Skeletal muscle satellite cell (primary cell): ENCODE data around the gene BMI1.

Source experiments
- H3K27me3 ChIP-seq: 2 replicates; pipeline ENCODE4 v1.7.0; 2013; ENCODE audit warnings: low read length; ENCODE audit not compliant: control insufficient read depth, insufficient read depth
- H3K36me3 ChIP-seq: 2 replicates; pipeline ENCODE4 v1.7.0; 2013; ENCODE audit warnings: mild to moderate bottlenecking, control low read depth, low read length; ENCODE audit not compliant: insufficient read depth
- H3K4me1 ChIP-seq: 2 replicates; pipeline ENCODE4 v1.7.0; 2013; ENCODE audit warnings: low read length; ENCODE audit not compliant: control insufficient read depth, insufficient read depth
- H3K4me2 ChIP-seq: 2 replicates; pipeline ENCODE4 v1.7.0; 2013; ENCODE audit warnings: mild to moderate bottlenecking, low read length
- H3K4me3 ChIP-seq: 2 replicates; pipeline ENCODE4 v1.7.0; 2013; ENCODE audit warnings: low read length
- H3K9ac ChIP-seq: 2 replicates; pipeline ENCODE4 v1.7.0; 2013; ENCODE audit warnings: mild to moderate bottlenecking, low read depth, low read length, moderate library complexity
- H3K9me3 ChIP-seq: replicated peaks from 2 replicates; pipeline ENCODE4 v1.7.0; 2013; ENCODE audit warnings: mild to moderate bottlenecking, control low read depth, low read length

The BMI1 gene

DNA sequence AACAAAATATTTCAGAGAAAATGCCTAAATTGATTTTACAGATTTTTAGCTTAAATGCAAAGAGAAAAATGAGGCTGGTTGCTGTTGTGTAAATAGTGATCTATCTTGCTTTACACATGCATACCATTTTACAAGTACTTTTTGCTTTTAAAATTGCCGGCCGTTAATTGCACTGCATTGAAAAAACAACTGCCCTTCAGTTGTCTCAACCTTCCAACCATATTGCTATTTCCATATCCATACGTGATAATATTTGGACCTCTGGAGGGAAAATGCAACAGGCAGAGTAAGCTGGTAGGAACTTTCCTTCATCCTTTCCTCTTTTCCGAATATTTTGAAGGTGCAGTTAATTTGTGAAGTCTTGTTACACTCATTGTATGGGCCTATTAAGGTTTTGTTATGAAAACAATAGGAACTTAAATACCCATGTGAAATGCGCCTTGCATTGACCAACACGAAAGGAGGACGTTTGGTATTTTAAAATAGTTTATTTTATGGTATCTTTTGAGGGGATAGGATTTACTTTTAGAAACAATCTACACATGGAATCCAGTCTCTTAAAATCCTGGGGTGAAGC, 11.3 kb downstream of the BMI1 start:
- Histone ChIP-seq H3K4me3 (no peak overlapping the region), H3K36me3 (peaks cover 22% of the 10 kb centered on the region), H3K27me3 (peaks cover 27% of the 10 kb centered on the region), H3K9ac (no peak overlapping the region), H3K4me1 (peaks cover 20% of the 10 kb centered on the region), H3K9me3 (no peaks in the 10 kb centered on the region), H3K4me2 (no peak overlapping the region)

DNA sequence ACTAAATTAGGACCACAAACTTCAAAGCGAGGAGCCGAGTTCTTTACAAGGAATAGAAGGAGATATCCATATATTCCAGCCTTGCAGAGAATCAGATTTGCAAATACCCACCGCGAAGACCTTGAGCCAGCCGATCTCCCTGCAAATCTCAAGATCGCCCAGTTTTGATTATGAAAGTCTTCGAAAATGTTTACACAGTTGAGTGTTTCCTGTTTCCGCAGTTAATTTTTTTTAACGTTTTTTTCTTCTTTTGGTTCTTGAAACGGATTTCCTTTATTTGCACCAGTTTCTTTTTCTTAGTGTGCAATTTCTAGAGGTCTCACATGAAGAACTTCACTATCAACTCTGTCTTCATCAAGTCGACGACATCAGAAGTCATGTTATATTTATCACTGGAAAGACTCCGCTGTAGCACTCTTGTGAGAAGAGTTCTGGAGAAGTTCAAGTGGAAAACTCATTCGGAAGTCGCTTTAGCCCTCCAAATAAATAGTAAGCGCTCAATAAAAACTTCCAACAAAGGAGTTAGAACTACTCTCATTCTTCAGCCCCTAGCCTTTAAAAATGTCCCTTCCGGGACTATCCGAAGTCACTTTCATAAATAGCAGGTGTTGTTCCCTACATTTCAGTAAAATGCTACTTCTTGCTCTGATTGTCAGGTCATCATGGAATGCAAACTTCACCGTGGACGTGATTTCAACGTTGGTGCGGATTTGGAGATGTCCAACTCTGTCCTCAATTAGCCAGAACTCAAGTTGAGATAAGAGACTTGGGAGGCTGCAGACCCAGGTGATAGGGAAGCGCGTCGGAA, 12.5 kb downstream of the BMI1 start:
- Histone ChIP-seq H3K4me1 (peaks cover 20% of the 10 kb centered on the region), H3K4me3 (no peak overlapping the region), H3K4me2 (no peak overlapping the region), H3K36me3 (peaks cover 14% of the 10 kb centered on the region), H3K9ac (no peak overlapping the region), H3K27me3 (peaks cover 39% of the 10 kb centered on the region), H3K9me3 (no peaks in the 10 kb centered on the region)

DNA sequence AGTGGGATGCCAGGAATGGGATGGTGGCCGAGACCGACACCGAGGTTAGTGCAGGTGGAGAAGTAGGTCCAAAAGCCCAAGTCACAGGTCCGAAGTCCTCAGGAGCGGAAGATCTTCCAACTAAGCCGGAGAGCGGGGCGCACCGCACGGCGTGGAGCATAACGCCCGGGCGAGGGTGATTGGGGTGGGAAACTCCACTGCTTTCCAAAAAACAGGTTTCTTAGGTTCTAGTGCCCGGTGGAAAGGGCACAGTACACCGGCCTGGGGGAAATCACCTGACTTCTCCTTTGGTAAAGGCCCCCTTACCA, 13.0 kb downstream of the BMI1 start:
- Histone ChIP-seq H3K4me3 (no peak overlapping the region), H3K9me3 (no peaks in the 10 kb centered on the region), H3K9ac (no peak overlapping the region), H3K4me1 (peaks cover 20% of the 10 kb centered on the region), H3K36me3 (peaks cover 11% of the 10 kb centered on the region), H3K4me2 (no peak overlapping the region), H3K27me3 (peaks cover 44% of the 10 kb centered on the region)

DNA sequence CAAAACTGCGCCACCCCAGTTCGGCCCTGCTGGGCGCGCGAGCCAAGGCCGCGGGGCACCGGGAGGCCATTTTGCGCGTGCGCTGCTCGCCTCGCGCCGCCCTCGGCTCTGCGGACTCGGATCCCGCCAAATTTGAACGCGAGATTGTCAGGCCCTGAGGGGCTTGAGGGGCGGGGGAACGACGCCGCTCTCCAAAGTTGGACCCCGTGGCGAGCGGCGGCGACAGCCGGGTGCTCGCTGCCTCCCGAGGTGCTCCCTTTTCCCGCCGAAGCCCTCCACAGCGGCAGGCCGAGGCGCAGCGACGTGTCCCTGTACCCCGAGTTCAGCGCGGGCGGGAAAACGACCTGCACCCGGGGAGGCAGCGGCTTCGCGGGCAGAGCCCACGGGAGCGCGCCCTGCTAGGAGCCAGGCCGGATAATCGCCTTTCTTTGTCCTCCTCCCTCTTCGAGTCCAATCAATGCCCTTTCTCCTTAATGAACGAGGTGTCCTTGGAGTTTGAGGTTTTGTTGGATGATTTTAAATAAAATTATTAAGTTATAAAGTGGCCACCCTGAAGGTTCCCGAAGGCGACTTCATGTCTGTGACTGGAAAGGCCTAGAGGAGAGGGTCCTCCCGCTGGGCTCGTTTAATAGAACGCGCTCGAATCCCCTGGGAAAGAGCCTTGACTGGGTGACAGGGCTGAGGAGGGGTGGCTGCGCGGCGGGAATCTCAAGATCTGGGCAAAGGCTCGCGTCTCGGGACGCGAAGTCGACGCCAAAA, 13.7 kb downstream of the BMI1 start:
- peak overlapping the region; percentile 89 for H3K4me2 ChIP-seq
- peaks cover 5% of the 10 kb centered on the region for H3K36me3 ChIP-seq
- H3K4me1 ChIP-seq: peaks cover 20% of the 10 kb centered on the region
- H3K4me3 ChIP-seq: peak overlapping the region; percentile 70
- no peaks in the 10 kb centered on the region for H3K9me3 ChIP-seq
- peaks cover 51% of the 10 kb centered on the region for H3K27me3 ChIP-seq
- H3K9ac ChIP-seq: peak overlapping the region; percentile 74

DNA sequence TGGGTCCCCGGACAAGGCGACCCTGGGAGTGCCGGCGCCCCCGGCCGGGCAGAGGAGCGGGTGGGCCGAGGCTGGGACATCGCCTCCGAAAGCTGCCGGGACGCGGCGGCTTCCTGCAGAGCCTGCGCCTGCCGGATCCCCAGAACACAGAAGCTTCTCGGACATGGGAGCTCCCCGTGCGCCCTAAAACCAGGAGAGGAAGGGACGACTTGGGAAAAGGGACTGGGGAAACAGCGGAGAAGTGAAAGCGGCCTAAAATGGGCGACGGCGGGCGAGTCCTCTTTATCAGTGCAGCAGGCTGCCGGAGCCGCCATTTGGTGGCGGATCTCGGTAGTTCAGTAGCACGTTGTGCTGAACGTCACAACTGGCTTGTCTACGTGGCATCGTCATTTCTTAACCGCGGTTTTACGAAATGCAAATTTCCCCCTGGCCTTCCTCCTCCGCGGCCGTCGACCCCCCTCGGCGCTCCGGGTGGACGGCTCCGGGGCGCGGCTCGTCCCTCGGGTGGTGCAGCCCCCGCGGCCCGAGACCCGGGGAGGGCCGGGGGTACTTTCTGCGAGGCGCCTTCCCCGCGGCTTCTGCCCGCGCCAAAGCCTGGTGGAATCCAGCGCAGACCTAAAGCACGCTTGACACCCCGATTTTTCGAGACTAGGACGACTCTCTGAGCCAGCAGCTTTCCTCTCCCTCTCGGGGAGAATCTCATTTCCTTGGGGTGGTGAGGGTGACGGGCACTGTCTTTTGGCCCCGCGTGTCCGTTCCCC, 14.5 kb downstream of the BMI1 start:
- Histone ChIP-seq H3K9me3 (no peaks in the 10 kb centered on the region), H3K4me3 (peak overlapping the region; percentile 70), H3K9ac (peak overlapping the region; percentile 74), H3K27me3 (peaks cover 52% of the 10 kb centered on the region), H3K4me2 (peak overlapping the region; percentile 89), H3K4me1 (peaks cover 22% of the 10 kb centered on the region), H3K36me3 (no peaks in the 10 kb centered on the region)

DNA sequence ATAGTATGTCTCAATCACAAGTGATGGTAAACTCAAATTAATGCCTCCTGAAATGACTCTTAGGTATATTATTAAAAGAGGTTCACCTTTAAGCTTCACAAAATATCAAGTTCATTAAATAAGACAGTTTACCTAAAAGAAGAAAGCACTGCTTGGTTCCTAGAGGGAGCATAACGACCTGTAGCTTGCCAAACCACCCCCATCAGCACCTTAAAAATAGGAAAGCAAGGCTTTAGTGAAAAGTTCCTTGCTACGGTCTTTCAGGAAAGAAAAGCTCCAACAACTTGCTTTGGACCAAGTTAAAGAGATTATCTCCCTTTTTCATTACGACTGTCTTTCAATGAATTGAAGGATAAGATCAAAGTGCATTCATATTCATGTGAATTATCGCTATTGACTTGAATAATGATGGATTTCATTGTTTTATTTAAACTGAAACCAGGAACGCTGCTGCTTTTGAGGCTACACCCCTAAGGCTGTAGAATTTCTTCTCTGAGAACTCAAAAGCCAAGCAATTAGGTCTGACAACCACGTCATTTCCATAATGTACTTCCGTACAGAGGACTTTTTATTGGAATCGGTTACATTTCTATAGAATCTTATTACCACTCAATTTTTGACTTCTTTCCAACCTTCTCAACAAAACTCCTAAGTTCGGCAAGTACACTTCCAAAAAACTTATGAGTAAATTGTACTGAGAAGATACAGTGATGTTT, 17.4 kb downstream of the BMI1 start:
- H3K27me3 ChIP-seq: peaks cover 72% of the 10 kb centered on the region
- no peaks in the 10 kb centered on the region for H3K9me3 ChIP-seq
- H3K9ac ChIP-seq: no peak overlapping the region
- H3K4me3 ChIP-seq: no peak overlapping the region
- H3K4me1 ChIP-seq: peaks cover 22% of the 10 kb centered on the region
- H3K36me3 ChIP-seq: no peaks in the 10 kb centered on the region
- no peak overlapping the region for H3K4me2 ChIP-seq

DNA sequence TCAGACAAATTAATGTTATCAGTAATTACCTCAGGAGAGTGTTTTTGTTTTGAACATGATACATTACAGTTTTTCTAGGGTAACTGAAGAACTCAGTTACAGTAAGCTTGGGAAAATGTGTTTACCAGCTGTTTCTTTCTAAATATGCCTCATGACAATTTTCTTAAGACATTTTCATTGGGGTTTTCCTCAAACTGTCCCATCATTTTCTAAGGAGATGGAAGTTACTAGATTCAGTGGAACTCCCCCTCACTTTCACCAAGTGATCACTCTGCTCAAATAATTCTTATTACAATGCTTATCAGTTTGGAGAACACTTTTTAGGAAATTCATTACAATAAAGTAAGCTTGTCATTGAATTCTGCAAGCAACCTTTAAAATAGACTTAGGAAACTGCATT, 18.0 kb downstream of the BMI1 start:
- peaks cover 22% of the 10 kb centered on the region for H3K4me1 ChIP-seq
- no peak overlapping the region for H3K9ac ChIP-seq
- H3K9me3 ChIP-seq: no peaks in the 10 kb centered on the region
- H3K4me2 ChIP-seq: no peak overlapping the region
- no peaks in the 10 kb centered on the region for H3K36me3 ChIP-seq
- no peak overlapping the region for H3K4me3 ChIP-seq
- peaks cover 78% of the 10 kb centered on the region for H3K27me3 ChIP-seq

DNA sequence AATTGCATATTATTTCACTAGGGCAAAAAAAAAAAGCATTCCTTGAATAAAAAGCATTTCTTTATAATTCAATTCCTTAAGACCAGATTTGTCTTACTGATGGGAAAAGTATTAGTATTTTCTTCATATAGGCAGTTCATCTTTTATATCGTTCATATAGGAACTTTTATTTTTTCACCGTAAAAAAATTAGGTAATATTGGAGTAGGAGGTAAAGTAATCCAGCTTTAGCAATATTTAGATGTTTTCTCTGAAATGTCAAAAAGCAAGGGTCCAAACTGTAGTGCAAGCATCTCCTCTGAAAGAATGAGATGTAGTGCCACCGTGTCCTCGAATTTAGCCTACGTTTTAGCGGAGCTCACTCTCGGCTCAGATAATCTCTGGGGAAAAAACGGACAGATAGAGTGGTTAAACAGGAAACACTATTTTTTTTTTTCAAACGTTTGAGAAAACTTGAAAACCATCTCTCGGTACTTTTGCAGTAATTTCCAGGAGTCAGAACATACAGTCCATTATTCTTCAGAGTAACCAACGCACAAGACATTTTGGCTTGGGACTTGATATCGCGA, 18.9 kb downstream of the BMI1 start:
- peaks cover 22% of the 10 kb centered on the region for H3K4me1 ChIP-seq
- no peaks in the 10 kb centered on the region for H3K36me3 ChIP-seq
- H3K27me3 ChIP-seq: peaks cover 84% of the 10 kb centered on the region
- H3K9ac ChIP-seq: peak overlapping the region; percentile 98
- peak overlapping the region; percentile 87 for H3K4me3 ChIP-seq
- peak overlapping the region; percentile 100 for H3K4me2 ChIP-seq
- H3K9me3 ChIP-seq: no peaks in the 10 kb centered on the region

DNA sequence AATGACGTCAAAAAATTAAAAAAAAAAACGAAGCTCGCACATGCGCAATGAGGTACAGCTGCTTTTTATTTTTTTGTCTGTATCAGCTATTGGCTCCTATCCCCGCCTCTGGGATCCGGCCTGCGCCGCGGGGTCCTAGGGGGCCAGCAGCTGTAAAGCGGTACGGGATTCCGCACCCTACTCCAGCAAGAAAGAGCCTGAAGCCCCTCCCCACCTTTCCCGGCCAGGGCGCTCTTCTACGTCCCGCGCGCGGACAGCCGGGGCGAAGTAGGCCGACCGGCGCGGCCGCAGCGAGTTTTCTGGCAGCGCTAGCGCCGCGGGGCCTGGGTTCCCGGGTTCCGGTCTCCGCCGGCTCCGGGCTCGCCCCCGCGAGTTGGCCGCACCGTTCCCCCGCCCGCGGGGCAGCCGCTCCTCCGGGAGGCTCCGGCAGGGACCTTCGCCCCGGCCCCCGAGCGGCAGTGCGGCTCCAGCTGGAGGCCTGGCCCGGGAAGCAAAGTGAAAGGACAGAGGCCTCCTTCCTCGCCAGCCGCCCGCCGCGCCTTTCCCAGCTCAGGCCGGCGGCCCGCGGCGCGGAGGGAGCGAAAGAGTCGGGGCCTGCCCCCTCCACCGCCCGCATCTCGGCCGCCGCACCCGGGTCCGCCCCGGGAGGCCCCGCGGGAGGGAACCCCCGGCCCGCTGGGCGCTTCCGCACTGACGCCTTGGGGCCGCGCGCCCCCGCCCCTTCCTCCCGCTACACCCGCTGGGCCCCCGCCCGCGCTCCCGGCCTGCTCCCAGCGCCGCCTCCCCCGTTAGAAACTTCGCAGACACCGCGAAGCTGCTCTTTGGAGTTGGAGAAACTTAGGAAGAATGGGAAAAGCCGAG, 19.7 kb downstream of the BMI1 start:
- H3K36me3 ChIP-seq: no peaks in the 10 kb centered on the region
- peaks cover 15% of the 10 kb centered on the region for H3K4me1 ChIP-seq
- no peaks in the 10 kb centered on the region for H3K9me3 ChIP-seq
- peak overlapping the region; percentile 98 for H3K9ac ChIP-seq
- H3K4me3 ChIP-seq: peak overlapping the region; percentile 87
- H3K27me3 ChIP-seq: peaks cover 84% of the 10 kb centered on the region
- H3K4me2 ChIP-seq: peak overlapping the region; percentile 100
